Heart left ventricle (tissue), 13 donors: Measurements from ENCODE around the gene LRRC3.

Source experiments
- POLR2A ChIP-seq, 2 donors: fragments of 450-650 bp; IDR thresholded peaks; one replicate each; pipeline ENCODE4 v1.6.1; 2017; ENCODE audit warnings: antibody characterized with exemption in 2 of 2, mild to moderate bottlenecking in 2 of 2, moderate library complexity in 2 of 2
- TF ChIP-seq, protein P1 (sequence below), 12 donors: fragments of 200-600 bp; sonication (generic) in 4 of 12; IDR thresholded peaks; one replicate each; pipeline versions ENCODE4 v1.5.0 to v1.8.0; 2018 to 2022; ENCODE audit warnings: antibody characterized with exemption in 12 of 12, mild to moderate bottlenecking in 5 of 12
- donor health status: ischemic (EF 13 %, LVEDD 7.1; RV severe dilation, severe dysfunction).
- donor health status: DM: no; HTN: yes; CAD: no.
- donor health status: DM: no; HTN: no; CAD: no.
- donor health status: ischemic (EF 25% LVEDD 6.9; RV normal size, moderate dysfunction).
- donor health status: ischemic (EF 25% LVEDD 5.7; RV mildly dilated, moderate dysfunction).
- donor health status: ischemic (EF 35%, LVEDD 5.7; RV mildly dilated, moderate dysfunction).
- donor health status: nonischemic (EF 11% LVEDD 7.7; RV severe dilation, severe dysfunction).
- donor health status: DM: yes; HTN: yes; CAD: no.
- donor health status: PGD.
- donor health status: ischemic (EF 29% LVEDD 5.4; RV normal size, mild dysfunction).
- donor health status: nonischemic (EF 23%, LVEDD 6.1; RV moderate dilation, normal function).

DNA sequence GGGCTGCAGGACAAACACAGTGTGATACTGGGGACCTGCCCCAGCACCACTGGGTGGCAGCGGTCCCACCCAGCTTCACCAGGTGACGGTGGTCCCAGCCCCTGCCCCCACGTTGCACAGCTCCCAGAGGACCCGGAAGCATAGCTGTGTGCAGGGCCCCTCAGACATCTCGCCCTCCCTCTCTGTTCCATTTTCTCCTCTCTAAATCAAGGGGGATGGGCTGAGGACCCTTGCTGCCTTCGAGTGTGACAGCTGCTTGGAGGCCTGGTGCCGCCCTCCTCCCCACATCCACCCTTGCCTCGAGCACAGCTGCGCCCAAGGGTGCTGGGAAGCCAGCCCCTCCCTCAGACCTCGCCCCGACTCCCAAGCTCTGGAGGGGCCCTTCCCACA, 16.1 kb upstream of the LRRC3 start:
- TF ChIP-seq POLR2A (IDR thresholded peaks at IDR 0.05), result no peak
- TF ChIP-seq, protein P1, sequence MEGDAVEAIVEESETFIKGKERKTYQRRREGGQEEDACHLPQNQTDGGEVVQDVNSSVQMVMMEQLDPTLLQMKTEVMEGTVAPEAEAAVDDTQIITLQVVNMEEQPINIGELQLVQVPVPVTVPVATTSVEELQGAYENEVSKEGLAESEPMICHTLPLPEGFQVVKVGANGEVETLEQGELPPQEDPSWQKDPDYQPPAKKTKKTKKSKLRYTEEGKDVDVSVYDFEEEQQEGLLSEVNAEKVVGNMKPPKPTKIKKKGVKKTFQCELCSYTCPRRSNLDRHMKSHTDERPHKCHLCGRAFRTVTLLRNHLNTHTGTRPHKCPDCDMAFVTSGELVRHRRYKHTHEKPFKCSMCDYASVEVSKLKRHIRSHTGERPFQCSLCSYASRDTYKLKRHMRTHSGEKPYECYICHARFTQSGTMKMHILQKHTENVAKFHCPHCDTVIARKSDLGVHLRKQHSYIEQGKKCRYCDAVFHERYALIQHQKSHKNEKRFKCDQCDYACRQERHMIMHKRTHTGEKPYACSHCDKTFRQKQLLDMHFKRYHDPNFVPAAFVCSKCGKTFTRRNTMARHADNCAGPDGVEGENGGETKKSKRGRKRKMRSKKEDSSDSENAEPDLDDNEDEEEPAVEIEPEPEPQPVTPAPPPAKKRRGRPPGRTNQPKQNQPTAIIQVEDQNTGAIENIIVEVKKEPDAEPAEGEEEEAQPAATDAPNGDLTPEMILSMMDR (IDR thresholded peaks at IDR 0.05), result no peak
